ENCODE results near the gene MRPL14.
"Not testable (repeated sequence)": the region's sequence is repeated elsewhere in the genome, so short reads cannot be mapped to it uniquely, and the experiment has no call there.

MRPL14 gene

DNA sequence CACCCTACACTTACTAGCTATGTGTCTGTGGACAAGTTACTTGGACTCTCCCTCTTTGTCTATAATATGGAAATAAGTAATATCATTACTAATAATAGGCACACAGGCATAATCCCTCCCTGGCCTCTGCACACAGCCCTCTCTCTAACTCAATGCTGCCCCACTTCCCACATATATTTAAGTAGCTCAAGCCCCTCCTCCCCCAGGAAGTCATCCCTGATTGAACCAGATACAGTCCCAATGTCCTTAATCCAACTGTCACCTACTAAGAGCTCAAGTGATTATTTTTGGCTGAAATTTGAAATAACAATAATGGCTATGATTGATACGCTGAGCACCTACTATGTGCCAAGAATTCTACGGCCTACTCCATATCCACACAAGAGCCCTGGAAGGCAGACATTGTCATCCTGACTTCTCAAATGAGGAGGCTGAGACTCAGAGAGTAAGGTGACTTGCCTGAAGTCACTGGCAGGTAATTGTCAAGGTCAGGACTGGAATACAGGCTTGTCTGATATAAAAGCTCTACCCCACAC lies 29.4 kb downstream of the MRPL14 start:
- DNase-seq: no peak

DNA sequence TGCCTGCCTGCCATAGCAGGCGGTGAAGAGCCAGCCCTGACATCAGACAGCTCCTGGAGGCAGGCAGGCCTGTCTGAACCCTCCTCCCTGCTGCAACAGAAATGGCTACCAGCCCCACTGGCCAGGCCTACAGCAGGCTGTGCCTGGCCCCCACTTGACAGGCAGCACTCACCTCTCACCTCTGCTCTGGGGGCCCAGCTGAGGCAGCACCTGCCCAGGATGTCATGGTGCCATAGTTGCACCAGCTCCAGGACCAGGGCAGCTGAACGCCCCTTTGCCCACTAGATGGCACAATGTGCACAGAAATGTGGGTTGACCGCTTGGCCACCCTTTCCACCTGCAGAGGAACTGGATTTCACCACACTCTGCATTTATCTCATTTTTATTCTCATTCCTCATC lies 30.6 kb downstream of the MRPL14 start:
- DNase-seq: peak; percentile 79 to 82

DNA sequence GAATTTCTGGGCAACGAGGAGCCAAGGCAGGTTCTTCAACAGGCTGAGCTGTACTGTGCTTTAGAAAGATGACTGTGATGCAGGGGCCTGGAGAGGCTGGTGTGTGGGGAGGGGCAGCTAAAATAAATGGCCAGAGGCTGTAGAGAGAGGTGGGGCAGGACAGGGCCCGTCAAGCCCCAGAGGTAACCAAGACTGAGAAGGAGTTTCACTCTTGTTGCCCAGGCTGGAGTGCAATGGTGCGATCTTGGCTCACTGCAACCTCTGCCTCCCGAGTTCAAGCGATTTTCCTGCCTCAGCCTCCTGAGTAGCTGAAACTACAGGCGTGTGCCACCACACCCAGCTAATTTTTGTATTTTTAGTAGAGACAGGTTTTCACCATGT lies 32.0 kb downstream of the MRPL14 start:
- not testable (repeated sequence) for DNase-seq

DNA sequence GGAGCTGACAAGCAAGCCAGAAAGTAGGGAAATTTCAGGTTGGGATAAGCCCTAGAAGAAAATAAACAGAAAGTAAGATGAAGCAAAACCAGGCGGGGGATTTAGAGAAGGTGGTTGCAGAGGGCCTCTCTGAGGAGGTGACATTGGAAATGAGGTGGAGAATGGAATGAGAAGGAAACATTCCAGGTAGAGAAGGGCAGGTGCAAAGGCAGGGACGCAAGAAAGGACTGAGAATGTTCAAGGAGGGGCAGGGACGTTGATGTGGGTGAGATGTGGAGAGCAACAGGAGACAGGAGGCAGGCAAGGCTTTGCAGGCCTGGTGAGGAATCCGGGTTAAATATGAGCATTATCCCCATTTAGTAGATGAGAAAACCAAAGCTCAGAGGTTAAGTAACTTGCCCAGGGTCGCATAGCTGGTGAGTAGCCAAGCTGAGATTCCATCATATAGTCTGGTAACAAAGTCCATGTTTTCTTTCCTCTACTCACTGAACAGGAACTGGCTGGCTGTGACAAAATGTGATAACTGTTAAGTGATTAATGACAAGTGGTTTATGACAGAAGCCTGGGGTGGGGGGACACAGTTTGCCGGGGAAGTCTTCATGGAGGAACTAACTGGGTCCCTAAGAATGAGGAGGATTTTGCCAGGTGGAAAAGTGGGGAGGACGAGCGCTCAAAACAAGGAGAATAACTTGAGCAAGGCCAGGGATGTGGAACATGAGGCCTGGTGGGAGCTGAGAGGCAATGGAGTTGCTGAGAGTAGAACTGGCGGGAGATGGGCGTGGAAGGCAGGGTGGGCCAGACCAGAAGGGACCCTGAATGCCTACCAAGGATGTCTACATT lies 32.6 kb downstream of the MRPL14 start:
- DNase-seq: no peak

DNA sequence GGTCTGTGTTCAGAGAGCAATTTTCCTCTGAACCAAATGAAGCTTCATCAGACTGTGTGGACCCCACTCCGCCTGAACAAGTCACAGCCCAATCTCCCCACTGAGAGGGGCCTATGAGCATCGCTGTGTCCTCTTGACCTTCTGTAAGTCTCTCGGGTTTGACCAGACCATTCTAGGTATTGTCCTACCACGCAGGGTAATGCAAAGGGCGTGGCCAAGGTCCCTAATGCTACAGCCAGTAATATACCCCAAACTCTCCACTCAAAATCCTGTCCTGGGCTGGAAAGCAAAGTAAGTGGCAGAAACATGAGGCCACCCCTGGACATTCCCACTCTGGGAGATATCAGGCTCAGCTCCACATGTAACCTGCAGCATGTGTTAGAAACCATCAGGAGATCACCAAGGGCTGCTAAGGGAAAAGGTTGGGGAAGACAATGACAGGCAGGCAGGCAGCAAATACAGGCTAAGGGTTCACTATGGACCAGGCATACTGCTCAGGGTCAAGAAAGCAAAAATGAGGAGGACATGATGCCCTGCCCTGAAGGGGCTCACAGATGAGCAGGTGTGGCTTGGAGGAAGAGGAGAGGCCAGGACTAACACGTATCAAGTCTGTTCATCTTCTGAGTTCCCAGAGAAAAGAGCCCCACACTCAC lies 33.4 kb downstream of the MRPL14 start:
- no peak for DNase-seq

DNA sequence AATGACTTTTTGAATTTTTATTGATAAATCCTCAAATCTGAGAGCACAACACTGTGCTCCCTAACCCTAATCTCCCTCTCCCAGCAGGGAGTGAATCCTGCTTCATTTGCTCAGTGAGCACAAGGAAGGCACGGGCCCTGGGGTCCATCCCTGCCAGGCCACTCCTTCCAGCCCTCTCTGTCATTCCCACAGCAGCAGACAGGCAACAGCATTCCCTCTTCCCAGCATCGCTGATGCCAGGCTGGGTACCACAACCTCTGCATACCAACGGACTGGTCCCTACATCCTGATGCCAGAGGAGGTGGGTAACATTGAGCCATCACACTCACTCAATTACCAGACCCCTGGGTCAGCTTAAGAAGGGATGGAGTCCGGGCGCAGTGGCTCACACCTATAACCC lies 34.2 kb downstream of the MRPL14 start:
- DNase-seq: no peak

DNA sequence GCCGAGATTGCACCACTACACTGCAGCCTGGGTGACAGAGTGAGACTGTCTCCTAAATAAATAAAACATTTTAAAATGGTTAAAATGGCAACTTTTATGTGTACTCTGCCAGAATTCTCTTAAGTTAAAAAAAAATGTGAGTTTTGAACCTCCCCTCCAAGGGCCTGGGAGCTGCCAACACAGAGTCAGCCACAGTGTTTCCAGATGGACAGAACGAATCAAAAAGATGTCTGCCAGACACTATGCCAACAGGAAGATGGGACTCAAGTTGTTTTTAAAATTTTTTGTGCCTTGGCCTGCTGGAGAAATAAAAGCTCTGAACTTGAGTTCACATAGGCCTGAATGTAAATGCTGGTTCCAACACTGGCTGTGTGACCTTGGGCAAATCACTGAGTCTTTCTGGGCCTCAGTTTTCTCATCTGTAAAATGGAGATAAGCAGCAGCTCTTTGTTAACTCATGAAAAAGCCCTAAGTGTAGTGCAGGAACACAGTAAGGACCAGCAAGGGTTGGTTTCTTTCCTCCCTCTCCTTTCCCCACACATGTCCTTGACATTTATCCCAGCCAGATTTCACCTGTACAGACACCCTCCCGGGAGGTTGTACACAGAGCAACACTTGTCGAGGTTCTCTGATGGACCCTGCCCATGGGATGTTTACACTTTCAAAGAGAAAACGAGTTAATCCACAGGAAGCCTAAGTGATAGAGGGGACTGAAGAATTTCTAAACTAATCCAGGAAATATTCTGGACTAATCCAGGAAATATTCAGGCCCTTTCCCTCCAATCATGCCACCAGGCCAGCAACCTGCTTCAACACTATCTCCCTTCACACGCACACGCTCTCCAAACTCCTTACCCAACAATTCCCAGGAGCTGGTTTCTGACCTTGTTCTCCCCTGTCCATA lies 35.0 kb downstream of the MRPL14 start:
- DNase-seq: no peak

DNA sequence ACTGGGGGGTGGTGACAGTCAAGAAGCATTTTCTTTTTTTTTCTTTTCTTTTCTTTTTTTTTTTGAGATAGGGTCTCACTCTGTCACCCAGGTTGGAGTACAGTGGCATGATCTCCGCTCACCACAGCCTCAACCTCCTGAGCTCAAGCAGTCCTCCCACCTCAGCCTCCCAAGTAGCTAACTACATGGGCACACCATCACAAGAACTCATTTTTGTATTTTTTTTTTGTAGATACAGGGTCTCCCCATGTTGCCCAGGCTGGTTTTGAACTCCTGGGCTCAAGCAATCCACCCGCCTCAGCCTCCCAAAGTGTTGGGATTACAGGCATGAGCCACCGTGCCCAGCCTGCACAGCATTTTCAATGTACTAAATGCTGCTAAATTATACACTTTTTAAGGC lies 35.9 kb downstream of the MRPL14 start:
- DNase-seq: not testable (repeated sequence)

DNA sequence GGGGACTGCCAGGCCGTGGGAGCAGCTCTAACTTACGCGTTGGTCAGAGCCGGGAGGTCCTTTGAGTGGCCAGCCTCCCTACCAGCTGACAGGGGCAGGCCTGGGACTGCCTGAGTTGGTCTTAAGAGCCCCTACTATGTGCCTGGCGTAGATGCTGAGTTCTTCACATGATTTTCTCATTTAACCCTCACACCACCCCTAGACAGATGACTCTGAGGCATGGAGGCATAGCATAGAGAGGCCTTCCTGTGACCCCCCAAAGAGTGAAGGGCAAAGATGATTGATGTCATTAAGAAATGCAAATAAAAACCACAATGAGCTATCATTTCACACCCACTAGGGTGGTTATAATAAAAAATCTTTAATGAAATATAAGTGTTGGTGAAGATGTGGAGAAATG lies 36.8 kb downstream of the MRPL14 start:
- no peak for DNase-seq

DNA sequence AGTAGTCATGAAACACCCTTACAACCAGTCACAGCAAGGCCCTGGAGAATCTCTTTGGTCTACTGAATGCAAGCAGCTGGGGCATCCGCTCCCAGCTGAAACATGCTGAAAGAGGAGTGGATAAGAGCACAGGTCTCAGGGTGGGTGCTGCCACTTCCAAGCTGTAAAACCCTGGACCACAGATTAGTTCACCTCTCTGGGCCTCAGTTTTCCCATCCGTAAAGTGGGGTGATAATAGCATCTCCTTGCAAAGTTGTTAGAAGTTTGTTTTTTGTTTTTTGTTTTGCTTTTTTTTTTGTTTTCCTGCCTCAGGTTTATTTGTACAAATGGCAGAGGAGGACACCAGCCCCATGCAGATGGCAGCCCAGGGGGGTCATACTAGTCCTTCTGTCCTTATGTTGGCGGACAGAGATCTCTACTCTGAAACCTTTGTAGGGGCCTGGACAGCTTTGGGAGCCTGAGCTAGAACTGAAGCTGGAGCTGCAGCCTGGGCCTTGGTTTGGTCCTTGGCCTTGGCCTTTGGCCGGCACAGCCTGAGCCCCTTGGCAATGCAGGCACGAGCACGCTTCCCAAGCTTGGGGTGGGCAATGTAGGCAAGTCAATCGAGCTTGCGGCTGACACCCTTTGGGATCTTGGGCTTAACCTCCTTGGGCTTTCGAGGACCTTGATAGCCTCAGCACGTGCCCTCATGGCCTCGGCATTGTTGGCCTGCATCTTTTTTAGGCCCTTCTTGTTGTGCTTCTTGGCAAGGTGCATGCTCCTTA lies 38.2 kb downstream of the MRPL14 start:
- DNase-seq: no peak

DNA sequence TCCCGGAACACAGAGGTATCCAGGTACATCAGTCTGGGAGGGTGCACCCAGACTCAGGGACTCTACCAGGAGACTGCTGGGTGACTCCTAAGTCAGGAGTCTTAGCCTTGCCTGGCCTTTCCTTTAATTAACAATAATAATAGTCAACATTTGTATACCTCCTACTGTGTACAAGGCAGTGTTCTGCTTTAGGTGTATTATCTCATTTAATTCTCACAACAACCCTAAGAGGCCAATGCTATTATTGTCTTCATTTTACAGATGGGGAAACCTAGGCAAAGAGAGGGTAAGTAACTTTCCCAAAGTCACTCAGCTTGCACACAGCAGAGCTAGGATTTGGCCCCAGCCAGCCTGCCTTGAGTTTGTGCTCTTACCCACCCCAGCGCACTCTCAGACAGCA lies 39.6 kb downstream of the MRPL14 start:
- DNase-seq: no peak

DNA sequence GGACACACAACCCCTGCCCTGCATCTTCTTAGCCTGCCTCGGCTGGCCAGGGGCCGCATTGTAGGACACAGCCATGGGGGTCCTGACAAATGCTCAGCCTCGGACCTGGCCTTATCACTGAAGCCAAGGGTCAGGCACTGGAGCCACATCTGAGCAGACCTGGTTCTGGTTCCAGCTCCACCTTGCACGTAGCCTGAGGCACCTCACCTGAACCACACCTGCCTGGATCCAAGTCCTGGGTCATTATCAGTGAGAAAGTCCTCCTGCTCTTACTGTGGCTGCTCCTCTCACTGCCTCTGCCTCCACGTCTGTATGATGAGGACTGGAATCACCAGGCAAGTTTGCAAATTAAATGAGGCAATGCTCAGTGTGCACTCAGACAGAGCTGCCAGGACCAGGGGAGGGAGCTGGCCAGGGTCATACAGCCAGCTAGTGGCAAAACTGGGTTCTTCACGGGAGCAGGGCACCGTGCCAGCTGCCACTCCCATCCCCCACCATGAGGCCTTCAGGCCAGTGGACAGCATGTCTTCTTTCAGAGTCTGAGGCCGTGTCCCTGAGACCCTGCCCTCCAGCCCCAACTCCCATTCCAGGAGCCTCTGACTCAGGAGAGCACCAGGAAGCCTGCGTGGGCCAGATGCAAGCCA lies 40.2 kb downstream of the MRPL14 start:
- no peak for DNase-seq

DNA sequence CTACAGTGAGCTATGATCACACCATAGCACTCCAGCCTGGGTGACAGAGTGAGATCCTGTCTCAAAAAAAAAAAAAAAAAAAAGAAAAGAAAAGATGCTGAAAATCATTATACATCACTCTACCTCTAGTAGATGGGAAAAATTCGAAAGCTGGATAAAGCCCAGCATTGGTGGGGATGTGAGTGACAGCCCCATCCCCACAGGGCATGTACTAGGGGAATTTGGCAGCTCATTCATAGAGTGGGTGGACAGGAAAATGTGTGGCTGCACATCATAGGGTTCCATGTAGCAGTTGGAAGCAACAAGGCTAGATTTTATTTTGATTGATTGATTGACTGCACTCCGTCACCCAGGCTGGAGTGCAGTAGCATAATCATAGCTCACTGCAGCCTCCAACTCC lies 42.0 kb downstream of the MRPL14 start:
- DNase-seq: no peak

DNA sequence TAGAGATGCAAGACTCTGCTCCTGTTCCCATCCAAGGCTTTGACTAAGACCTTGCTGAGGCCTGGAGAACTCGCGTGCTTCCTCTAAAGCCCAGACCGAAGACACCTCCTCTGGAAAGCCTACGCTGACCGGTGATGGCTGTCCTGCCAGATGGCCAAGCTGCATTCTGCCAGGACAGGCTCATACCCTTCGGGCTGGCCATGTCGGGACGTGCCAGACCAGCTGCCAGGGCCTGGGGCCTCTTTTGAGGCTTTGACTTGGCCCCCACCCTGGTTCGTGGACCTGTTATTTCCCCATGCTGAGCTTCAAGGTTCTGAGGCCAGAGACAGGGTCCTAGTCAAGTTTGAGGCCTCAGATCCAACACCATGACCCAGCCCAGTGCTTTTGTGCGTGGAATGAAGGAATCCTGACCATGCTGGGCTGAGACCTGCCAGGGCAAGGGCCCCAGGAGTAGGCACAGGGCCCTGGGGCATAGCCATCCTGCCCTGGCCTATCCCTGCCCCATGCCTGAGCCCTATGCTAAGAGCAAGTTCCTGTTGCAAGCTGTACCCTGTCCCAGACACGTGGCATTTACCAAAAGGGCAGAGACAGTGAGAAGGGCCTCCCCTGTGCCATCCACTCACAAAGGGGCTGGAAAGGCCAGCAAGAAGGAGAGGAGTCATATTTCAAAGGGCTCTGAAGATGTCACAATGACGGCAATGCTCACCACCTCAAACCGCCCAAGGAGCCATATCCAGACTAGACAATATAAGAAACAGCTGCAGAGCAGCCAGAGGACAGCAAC lies 42.8 kb downstream of the MRPL14 start:
- DNase-seq: no peak

DNA sequence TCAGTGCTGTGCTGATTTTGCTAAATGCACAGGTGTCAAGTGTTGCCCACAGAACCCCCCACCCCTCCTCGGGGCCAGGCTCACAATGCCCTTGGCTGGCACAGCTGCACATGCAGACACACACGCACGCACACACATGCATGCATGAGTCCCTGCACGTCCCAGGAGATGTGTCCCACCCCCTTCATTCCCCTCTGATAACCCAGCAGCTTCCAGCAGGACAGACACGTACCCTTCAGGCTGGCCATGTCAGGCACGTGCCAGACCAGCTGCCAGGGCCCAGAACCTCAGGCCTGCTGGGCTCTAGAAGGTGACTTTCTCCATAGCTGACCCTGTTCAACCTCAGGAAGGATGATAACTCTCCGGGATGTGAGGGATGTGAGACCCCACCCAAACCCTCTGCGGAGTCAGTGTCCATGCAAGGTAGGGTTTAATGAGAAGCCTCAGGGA lies 44.4 kb downstream of the MRPL14 start:
- DNase-seq: no peak

DNA sequence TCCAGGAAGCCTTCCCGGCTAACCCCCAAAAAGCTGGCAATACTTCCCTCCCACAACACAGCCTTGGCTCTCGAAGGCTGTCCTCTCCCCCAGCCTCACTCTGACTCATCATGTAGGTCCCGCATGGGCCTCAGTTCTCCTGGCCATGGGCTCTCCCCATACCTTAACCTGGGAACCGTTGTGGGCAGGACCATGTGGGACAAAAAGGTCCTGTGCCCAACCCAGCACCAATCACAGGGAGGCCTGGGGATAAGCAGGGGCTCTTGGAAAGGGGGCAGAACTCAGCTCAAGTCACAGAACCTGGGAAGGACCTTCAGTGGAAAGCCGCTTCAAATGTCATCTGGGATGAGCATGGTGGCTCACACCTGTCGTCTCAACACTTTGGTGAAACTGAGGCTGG lies 45.5 kb downstream of the MRPL14 start:
- no peak for DNase-seq

DNA sequence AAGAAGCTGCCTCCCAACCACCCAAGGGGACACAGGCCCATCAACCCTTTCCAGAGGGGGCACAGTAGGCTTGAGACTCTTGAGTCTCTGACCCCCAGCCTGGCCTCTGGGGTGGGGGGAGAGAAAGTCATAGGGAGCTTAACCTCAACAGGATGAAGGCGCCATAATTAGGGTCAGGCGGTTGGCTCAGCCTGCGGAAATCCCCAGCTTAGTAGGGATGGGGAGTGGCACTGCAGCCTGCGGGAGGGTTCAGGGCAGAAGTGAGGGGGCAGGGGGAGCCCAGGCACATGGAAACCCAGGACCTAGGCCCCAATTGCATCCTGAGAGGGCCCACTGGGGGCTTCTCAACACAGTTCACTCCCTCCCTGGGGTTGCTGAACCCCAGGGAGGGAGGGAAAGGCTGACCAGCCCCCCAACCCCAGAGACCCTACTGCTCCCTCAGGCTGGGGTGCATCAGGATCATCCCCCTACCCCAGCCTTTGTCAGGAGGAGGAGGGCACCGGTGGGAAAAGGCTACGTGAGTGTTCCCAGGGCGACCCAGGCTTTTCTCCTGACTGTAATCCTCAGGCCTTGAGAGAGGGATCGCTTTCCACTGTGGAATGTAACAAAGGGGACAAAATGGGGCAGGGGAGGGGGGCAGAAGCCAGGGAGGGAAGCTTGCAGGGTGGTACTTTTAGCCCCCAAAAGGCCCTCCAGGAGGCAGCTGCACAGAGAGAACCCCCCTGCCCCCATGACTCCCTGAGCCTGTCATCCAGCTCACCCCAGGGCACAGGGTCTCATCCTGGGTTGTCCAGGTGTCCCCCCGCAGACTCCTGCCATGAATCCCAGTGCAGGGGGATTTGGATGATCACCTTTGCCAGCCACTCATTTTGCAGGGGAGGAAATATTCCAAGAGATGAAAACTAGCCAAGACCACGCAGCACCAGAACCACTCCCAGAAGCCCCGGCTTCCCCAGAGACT lies 46.4 kb downstream of the MRPL14 start:
- DNase-seq: no peak

DNA sequence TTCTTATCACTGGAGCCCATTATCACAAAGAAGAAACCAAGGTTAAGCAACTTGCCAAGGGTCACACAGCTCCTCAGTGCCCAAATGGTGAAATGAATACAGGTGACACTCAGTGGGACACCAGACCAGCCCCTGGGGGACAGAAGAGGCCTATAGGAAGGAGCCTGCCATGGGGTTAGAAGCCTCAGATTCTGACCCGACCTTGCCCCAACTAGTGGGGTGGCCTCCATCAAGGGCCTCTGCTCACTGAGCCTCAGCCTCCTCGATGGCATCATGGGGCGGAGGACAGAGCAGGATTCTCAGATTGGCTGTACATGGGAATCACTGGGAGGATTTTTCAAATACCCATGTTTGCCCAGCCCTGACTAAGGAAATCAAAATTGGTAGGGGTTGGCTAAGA lies 47.6 kb downstream of the MRPL14 start:
- DNase-seq: no peak

DNA sequence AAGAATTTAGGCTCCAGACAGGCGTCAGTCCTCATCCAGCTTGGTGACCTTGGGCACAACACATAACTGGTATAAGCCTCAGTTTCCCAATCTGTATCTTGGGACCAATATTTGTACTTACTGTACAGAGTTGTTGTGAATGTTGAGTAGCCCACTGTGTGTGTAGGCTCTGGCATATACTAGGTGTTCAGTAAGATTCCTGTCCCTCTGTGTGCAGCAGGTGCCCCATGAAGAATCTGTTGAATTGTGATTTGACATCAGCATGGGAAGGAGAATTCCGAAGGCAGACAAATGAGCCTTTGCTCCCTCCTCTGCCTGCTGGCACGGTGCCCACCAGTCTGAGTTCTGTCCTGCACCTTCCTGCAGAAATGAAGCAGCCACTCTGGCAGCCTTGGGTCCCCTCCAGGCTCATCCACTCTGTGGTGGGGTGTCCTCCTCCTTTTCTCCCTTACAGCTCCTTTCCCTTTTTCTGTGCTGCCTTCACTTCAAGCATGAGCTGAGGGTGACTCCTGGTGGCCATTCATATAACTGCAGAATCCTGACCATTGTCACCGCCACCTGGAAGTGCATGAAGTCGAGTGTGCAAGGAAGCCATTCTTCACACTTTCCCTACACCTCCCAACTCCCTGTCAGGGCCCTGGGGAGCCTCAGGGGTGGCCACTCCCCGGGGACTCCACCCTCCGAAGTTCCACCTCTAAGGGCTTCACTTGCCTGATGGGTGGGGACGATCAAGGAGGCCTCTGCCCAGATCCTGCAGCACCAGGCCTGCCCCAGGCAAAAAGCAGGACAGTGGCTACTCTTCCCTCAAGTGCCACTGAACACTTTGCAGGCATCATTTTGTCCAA lies 48.2 kb downstream of the MRPL14 start:
- DNase-seq: peak; percentile 69 to 79

Data from CD4-positive, alpha-beta T cell treated with Interleukin-1 beta for 1 hour (primary cell).